ENCODE results near the gene OAF.

The OAF gene

GRCh38 chr11:120224361-120224760 lies 13.5 kb downstream of the OAF start:
- no peak for DNase-seq

DNA sequence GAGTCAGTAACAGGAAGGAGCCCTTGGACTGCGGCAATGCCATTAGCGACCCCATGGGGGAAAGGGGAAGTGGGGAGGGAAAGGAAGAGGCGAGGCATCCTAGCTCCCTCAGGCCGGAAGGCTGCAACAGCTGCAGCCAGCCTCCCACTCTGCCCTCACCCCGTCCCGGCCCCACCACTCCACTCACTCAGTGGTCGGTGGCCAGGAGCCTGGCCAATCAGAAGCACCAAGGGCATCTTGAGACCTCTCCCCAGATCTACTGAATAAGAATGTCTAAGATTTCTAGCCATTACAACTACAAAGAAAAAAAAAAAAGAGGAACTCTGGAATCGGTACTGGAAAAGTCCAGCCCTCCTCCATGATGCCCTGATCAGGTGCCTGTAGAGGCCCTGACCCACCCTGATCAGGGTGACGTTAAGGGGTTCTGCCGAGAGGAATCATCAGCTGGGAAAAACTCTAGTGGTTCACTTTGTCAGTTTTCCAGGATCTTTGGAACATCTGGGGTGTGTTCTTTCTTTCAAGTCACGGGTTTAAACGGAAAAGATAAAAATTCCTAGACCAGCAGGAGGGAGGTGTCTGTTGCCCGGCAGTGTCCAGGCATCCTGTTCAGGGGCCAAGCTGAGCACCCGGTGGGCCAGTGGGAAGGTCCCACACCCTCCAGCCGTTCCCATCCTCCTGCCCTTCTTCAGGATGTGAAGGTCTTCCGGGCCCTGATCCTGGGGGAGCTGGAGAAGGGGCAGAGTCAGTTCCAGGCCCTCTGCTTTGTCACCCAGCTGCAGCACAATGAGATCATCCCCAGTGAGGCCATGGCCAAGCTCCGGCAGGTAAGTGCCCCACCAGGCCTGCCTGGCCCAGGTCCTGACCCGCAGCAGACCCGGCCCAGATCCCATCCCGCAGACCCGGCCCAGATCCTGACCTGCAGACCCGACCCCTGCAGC lies 14.4 kb downstream of the OAF start:
- DNase-seq = no peak

GRCh38 chr11:120226242-120226641 lies 15.4 kb downstream of the OAF start:
- DNase-seq = no peak

- DNase-seq = no peak
Observed at GRCh38 chr11:120226714-120227113, 15.9 kb downstream of the OAF start.

- DNase-seq = no peak
Observed at GRCh38 chr11:120227228-120227852, 16.5 kb downstream of the OAF start.

DNA sequence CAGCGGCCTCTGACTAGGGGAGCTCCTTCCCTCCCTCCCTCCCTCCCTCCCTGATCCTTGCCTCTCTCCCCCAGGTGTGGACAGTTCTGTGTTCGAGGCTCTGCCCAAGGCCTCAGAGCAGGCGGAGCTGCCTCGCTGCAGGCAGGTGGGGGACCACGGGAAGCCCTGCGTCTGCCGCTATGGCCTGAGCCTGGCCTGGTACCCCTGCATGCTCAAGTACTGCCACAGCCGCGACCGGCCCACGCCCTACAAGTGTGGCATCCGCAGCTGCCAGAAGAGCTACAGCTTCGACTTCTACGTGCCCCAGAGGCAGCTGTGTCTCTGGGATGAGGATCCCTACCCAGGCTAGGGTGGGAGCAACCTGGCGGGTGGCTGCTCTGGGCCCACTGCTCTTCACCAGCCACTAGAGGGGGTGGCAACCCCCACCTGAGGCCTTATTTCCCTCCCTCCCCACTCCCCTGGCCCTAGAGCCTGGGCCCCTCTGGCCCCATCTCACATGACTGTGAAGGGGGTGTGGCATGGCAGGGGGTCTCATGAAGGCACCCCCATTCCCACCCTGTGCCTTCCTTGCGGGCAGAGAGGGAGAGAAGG lies 18.1 kb downstream of the OAF start:
- DNase-seq = no peak

- no peak for DNase-seq
Observed at GRCh38 chr11:120229451-120230424, 18.9 kb downstream of the OAF start.

- no peak for DNase-seq
Observed at GRCh38 chr11:120230433-120231071, 19.7 kb downstream of the OAF start.

- no peak for DNase-seq
Observed at GRCh38 chr11:120231963-120232362, 21.1 kb downstream of the OAF start.

DNA sequence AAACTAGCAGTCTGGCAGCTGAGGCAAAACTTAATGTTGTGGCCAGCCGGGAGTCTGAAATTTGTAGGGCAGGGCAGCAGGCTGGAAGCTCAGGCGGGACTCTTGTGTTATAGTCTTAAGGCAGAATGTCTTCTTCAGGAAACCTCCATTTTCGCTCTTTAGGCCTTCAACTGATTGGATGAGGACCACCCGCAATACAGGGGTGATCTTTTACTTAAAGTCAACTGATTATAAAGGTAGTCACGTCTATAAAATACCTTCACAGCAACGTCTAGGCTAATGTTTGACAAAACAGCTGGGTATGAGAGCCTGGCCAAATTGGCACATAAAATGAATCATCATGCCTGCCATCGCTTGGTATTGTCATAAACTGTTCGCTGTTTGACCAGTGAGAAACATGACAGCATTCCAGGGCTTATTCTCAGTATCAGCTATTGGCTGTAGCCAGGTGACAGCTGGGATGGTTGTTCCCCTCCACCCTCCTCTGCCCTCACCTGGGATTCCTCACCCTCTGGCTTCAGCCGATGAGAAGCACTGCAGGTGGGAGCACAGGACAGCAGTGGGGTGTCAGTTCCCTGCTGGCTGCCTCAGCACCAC lies 22.5 kb downstream of the OAF start:
- DNase-seq = no peak

- DNase-seq = peak; percentile 33 to 49
Observed at GRCh38 chr11:120235024-120235628, 24.3 kb downstream of the OAF start.

DNA sequence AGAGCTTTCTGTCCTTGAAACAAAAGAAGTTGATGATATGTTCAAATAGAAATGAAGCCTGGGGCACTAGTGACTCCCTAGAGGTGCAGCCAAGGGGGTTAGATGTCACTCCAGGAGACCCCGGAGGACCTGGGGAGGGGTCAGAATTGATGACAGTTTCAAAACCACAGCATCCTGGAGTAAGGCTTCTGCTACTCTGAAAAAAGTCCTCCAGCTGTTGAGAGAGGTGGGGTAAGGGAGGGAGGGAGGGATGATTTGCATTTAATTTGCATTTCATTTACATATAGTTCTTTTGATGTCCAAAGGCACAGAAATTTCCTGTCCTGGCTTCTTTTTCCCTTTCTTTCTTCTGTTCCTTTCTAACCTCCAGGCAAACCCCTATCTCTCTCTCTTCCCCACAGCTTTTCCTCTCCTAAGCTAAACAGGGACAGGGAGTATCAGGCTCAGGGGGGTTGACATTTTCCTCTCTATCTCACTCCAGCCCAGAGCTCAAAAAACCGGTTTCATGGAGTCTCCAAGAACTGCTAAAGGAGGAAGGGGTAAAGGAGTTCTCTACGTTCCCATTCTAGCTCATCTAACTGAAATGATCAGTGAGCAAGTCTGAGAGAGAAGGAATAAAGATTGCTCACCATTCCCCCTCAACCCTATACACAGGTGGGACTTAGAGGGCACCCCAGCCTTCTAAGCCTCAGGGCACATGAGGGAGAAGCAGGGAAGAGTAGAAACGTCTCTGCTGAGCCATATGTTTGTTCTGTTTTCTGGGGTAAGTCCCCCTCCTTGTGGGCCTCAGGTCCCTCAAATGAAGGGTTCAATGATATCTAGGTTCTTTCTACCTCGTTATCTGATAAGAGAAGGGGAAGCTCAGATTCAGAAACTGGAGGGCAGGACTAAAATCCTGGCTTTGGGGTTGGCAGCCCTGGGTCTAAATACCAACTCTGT lies 25.6 kb downstream of the OAF start:
- no peak for DNase-seq

DNA sequence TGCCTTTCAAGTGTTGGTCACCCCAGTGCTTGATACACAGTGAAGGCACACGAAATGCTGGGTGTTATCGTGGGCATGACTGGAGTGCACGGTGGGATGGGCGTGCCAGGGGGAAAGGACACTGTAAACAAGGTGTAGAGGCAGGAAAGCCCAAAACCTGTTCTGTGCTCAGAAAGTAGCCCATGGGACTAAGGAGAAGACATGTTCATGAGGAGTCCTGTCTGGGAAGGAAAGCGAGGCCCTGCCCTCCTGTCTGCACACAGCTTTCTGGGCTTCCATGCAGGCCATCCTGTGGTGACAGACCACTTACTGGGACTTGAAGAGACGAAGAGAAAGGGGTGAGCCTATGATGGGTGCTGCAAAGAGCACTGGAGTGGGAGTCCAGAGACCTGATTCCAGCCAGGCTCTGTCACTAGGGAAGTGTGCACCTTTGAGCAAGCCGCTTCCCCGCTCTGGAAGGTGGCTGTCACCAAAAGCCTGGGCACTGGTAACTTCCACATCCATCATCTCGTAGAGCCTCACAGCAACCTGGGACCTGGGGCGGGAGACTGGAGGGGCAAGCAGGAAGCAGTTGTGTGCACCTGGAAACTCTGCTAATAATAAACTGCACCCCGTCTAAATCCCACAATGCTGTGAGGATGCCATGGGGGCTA lies 28.3 kb downstream of the OAF start:
- no peak for DNase-seq

- no peak for DNase-seq
Observed at GRCh38 chr11:120239713-120240640, 29.1 kb downstream of the OAF start, which contains the start of gene POU2F3. POU2F3 (plus strand) TSS chr11:120240140; CDS start chr11:120240344, 204 bp downstream.

GRCh38 chr11:120240866-120241265 lies 30.0 kb downstream of the OAF start:
- no peak for DNase-seq

DNA sequence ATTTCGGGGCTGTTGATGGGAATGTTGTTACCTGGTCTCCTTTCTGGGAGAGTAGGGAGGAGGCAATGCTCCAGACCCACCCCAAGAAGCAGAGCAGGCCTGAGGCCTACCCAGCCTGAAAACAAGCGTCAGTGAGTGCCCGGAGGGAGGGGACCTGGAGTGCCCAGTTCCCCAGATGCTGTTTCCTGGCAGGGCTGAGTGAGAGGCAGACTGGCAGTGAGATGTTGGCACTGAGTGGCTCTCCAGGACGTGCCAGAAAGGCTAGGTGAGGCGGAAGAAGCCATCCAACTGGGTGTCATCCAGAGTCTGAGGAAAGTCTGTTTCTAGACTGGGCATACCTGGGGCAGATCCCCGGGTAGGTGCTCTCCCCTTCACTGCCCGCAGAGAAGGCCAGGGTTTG lies 30.4 kb downstream of the OAF start:
- DNase-seq = no peak

DNA sequence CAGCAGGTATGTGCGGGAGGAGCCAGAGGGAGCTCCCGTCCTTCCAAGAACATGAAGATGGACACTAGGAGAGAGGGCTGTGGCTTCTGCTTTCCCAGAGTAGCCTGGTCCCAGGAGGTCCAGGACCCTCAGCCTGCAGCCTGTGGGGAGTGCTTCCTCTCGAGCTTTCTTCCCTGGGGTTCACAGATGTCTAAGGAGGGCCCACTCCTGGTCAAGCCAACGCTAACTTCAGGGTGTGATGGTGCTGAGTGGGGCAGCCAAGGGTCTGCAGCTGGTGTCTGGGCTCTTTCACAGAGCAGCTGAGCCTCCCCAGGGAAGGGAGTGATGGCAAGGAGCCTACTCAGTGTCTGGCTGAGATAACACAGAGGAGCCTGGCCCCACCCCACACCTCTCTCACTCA lies 32.4 kb downstream of the OAF start:
- no peak for DNase-seq

Data from activated CD4-positive, alpha-beta T cell treated with anti-CD3 and anti-CD28 coated beads for 4 hours (primary cell).